IPS-11a (cell line): Measurements from ENCODE around the gene EFNA5.
"Not testable (repeated sequence)": the region's sequence is repeated elsewhere in the genome, so short reads cannot be mapped to it uniquely, and the experiment has no call there.

Source experiments
- H3K4me3 ChIP-seq: one replicate; pipeline ENCODE4 v1.5.1; 2013; ENCODE audit warnings: low read depth, low read length, control low read depth

EFNA5 gene

DNA sequence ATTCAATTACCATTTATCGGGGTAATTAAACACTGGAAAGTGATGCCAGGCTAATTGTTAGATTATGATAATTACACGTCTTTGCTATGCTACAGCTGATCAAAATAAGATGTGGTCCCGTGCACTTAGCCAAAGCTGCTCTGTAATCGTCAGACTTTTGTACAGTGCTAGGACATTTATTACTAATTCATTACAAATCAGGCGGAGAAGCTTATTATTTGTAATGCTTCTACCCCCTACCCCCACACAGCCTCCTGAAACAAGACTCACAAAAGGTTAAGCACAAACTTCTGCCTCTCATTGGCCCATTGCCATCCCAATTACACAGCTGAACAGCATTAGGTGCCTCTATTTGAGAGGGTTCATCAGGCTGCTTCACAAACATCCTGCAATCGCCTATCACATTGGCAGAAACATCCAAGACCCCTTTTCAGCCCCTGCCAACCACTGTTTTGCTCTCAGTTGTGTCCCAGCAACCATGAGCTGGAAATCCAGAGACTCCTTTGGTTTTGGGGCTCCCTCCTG lies 232.7 kb downstream of the EFNA5 start:
- H3K4me3 ChIP-seq: no peak overlapping the region

DNA sequence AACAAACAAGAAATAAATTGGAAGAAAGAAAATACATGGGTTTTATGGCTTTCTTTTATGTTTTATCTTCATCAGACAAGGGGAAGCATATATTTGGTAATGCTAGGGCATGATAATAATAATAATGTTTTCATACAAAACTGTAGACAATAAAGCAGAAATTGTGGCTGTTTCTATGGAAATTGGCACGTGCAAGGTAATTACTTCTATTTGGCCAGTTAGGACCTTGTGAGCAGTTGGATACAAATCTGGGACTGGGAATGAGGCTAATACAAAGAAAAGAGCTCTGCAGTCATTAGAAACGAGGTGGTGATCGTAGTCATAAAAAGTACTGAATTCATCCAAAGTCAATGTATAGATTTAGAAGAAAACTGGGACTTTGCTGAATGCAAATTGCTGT lies 233.6 kb downstream of the EFNA5 start:
- H3K4me3 ChIP-seq: no peak overlapping the region

DNA sequence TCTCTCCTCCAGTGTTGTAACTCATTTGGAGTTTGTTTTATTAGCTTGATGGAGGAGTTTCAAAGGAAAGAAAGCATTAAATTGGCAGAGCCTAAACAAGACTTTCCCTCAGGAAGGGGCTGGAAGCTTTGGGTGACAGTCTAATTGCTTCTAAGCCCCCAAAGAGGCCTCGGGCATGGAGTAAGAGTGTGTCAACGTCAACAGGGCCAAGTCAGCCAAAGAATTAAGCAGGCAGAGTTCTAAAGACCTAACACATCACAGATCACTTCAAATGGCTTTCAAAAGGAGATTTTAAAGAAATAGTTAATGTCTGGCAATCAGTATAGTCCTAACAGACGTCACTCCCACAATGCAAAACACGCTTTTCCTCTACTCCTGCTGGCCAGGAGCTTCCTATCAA lies 234.5 kb downstream of the EFNA5 start:
- no peak overlapping the region for H3K4me3 ChIP-seq

DNA sequence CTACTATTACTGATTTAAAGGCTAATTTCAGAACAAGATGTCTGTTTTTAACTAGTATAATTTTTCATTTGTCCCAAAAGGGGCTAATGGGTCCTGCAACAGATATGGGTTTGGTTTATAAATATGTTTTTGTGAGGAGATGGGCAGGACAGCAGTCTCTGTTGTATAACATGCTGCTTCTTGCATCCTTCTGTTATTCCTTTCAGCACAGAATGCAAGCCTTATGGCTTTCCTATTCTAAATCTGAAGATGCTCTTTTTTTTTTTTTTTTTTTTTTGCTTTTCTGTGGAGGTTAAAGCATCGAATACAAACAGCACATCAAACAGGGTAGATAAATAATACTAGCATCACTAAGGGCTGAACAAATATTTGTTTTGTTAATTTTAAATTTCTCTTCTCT lies 235.7 kb downstream of the EFNA5 start:
- no peak overlapping the region for H3K4me3 ChIP-seq

DNA sequence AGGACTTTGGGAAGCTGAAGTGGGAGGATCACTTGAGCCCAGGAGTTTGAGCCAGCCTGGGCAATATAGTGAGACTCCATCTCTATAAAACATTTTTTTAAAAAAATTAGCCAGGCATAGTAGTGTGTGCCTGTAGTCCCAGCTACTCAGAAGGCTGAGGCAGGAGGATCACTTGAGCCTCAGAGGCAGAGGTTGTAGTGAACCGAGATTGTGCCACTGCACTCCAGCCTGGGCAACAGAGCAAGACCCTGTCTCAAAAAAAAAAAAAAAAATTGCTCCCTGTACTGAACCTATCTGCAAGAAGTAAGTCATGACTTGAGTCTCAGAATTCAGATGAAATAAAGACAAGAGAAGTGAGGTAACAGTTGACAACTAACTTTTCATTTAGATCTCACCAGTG lies 237.1 kb downstream of the EFNA5 start:
- H3K4me3 ChIP-seq: not testable (repeated sequence)

- no peak overlapping the region for H3K4me3 ChIP-seq
These were observed 238.7 kb downstream of the EFNA5 start for GRCh38 chr5:107431998-107432397.

DNA sequence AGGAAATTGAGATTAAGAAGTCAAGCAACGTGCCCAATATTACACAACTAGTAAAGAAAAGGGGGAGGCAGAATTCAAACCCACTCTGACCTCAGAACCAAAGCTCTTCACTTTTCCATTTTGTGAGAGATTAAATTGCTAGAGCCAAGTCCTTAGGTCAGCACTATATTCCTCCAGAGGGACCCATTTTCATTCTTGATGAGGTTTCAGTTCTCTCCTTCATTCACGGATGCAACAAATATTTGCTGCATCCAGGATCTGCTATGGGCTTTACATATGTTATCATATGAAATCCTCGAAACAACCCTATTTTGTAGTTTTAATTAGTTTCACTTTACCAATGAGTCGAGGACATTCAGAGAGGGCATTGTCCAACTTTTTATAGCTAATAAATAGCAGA lies 239.2 kb downstream of the EFNA5 start:
- no peak overlapping the region for H3K4me3 ChIP-seq

DNA sequence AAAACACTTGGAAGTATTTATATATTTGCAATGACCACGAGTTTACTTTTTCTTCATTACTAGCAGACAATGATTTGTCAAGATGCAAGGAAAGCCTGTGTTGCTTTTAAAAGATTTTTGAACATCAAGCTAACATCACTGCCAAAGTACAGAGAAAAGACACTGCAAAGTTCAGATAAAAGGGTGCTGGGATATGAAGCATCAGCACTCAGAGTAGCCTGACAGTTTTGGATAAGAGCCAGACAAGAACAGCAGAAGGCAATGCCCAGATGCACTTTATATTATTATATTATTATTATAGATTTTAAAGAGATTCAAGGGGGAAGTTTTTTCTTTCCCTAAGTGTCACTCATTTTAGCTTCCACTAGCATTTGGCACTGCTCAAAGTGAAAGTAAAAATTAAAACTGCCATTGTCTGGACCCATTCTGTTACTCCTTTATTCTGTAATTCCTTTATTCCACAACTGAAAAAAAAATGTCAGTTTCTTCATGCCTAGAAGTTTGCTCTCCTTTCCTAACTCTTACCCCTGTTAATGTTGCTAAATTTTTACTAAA lies 240.6 kb downstream of the EFNA5 start:
- H3K4me3 ChIP-seq: no peak overlapping the region

DNA sequence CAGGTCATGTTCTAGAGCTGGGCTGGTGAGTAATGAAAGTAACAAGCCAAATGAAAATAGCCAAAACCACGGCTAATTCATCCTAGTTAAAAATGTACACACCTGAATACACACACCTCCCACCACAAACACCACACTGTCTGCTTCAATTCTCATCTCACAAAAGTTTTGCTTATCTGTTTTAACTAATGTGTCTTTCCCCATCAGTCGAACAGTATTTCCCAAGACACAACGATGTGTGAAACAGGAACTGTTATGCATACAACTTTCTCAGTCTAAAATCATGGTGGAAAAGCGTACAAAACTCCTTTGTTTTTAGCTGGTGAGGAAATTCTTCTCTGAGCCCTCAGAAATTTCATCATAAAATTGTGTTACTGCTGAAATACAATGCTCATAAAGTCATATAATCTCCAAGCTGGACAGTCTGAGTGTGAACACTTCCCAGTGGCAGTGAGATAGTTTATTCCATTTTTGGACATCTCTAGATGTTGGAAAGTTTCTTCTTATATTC lies 242.4 kb downstream of the EFNA5 start:
- no peak overlapping the region for H3K4me3 ChIP-seq

DNA sequence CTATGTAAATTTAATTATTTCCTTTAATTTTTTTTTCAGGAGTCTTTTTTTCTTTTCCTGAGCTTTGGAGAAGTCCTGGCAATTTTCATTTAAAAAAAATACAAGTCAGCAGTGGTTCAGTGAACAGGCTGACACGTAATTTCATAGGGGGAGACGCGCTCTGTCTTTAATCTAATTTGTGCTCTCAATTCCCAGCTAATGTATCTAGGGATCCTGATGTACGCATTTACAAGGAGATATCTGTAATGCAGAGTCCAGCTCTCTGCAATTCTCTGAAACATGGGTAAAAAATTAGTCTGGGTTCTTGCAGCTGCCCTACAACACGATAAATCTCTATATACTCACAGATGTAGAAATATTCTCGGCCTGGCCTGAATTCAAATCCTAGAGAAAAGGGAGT lies 243.9 kb downstream of the EFNA5 start:
- no peak overlapping the region for H3K4me3 ChIP-seq

DNA sequence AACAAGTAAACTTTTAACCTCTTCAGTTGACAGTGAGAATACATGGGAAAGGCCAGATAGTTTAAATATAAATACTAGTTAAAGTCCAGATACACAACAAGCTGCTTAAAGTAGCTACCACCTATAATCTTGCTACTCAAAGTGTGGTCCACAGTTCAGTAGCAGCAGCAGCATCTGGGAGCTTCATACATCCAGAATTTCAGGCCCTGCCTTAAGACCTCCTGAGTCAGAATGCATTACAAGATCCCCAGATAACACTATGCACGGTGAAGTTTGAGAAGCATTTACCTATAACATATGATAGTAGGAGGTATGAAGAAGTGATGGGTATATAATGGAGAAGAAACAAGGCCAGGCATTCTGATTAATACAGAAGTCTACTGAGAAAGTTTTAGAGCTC lies 244.5 kb downstream of the EFNA5 start:
- H3K4me3 ChIP-seq: no peak overlapping the region

- no peak overlapping the region for H3K4me3 ChIP-seq
These were observed 245.2 kb downstream of the EFNA5 start for GRCh38 chr5:107425541-107426031.

DNA sequence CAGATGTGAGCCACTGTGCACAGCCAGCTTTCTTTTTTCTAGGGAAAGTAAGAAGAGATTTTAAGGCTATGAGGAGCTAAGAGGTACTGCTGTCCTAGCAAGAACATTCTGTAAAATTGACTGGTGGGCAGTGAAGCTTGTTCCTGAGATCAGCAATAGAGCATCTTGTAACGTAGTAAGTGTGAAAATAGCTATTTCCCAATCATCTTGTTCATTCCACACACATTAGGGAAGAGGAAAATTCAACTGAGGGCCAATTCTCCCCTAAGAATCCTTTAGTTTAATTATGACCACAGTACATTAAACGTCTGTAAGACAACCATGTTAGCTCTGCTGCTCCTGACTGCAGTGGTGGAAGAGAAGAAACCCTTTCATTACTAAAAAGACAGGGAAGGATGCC lies 246.2 kb downstream of the EFNA5 start:
- no peak overlapping the region for H3K4me3 ChIP-seq

DNA sequence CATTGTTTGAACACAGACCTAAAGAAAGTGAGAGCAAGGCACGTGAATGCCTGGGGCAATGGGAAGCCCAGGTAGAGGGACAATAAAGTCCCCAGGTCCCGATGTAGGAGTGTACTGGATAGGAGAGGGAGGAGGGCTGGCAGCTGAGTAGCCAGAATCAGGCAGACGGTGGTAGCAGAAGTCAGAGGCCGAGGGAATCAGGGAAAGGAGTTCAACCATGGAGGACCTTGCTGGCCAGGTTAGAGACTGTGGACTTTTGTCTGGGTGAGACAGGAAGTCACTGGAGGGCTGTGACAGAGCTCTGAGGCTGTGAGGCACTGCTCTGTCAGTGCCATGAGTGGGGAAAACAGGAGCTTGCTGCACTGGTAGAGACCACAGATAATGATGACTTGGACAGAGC lies 248.2 kb downstream of the EFNA5 start:
- no peak overlapping the region for H3K4me3 ChIP-seq

- no peak overlapping the region for H3K4me3 ChIP-seq
These were observed 251.2 kb downstream of the EFNA5 start for GRCh38 chr5:107419498-107419897.

- no peak overlapping the region for H3K4me3 ChIP-seq
These were observed 251.8 kb downstream of the EFNA5 start for GRCh38 chr5:107418902-107419301.

DNA sequence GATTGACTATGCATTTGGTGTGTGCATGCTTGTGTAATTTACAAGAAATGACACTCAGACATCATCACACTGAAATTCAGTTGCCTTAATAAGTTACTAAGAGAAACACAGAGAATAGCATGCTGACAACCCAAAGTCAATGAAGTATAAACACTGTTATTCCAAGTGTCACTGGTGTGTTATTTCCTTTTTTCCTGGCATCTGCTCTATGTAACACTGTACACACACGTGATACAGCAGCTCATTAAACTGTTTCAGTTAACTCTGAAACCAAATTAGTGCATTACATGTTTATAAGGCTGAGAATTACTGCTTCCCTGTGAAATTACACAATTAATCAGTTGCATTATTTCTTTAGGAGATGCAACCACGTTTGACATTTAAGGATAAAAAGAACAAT lies 252.7 kb downstream of the EFNA5 start:
- H3K4me3 ChIP-seq: no peak overlapping the region

DNA sequence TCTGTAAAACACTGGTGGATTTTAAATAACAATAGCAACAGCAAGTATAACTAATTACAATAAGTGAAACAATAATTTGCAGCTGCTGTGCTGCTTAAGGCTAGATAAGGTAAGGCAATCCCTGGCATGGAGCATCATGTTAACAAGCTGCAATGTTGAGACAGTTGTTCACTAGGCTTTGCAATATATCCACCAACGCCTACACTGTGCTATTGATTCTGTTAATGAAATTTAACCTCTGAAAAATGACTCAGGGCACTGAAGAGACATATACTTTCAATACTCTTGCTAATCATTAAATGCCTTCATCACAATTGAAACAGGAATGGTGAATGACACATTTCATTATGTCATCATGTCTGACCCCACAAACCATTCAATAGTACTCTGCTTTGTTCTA lies 255.0 kb downstream of the EFNA5 start:
- no peak overlapping the region for H3K4me3 ChIP-seq

GRCh38 chr5:107414802-107415201 lies 255.9 kb downstream of the EFNA5 start:
- H3K4me3 ChIP-seq: no peak overlapping the region

- H3K4me3 ChIP-seq: no peak overlapping the region
These were observed 257.0 kb downstream of the EFNA5 start for GRCh38 chr5:107413754-107414153.

- H3K4me3 ChIP-seq: no peak overlapping the region
These were observed 262.2 kb downstream of the EFNA5 start for GRCh38 chr5:107408564-107408963.

DNA sequence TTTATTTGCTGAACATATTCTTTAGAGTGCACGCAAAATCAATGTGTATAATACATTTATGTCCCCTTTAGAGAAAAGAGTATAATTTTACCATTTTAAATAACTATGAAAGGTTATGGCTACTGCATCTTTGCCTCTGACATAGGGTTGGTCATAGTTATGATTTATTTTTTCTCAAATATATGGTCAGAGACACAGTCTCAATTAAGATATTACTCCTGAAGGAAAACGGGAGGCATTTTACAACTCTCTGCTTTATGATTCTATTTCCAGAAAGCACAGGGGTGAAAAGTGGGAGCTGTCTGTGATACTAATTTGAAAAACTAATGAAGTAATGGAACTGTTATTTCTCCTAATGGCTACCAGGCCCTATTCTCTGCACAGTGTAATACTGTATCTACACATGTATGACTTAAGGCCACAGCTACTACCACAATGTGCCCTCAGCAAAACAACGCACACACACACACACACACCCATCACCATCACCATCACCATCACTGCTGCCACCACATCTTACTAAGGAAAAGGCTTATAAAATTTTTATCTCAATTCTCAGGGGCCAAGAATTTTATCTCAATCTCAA lies 262.9 kb downstream of the EFNA5 start:
- no peak overlapping the region for H3K4me3 ChIP-seq
